Large intestine (tissue), 3 donors: ENCODE results near the gene TUBA3E. TPM values are rescaled to one million over a fixed set of nuclear protein-coding genes. Genes with fewer than 3 reads are reported as not detected.
A peak's percentile ranks its signal among the peaks of the same experiment; 100 is the strongest.
"Not testable (repeated sequence)": the region's sequence is repeated elsewhere in the genome, so short reads cannot be mapped to it uniquely, and the experiment has no call there.

ENCODE experiments used
- DNase-seq, 2 donors: peaks; one replicate each; pipeline versions ENCODE4 v3.0.0 to v3.0.0-alpha.2; 2013
- H3K27ac ChIP-seq: one replicate; pipeline ENCODE4 v1.5.1; 2013; ENCODE audit warnings: low read length
- H3K27me3 ChIP-seq: 2 replicates; pipeline ENCODE4 v1.6.1; 2013; ENCODE audit warnings: low read length; ENCODE audit not compliant: control insufficient read depth, insufficient read depth
- H3K36me3 ChIP-seq: 2 replicates; pipeline ENCODE4 v1.6.1; 2013; ENCODE audit warnings: low read length; ENCODE audit not compliant: control insufficient read depth, insufficient read depth
- H3K4me1 ChIP-seq: one replicate; pipeline ENCODE4 v1.6.1; 2013; ENCODE audit warnings: low read length; ENCODE audit not compliant: control insufficient read depth, insufficient read depth
- H3K4me3 ChIP-seq: one replicate; pipeline ENCODE4 v1.5.1; 2013; ENCODE audit warnings: low read length
- H3K9me3 ChIP-seq: one replicate; pipeline ENCODE4 v1.6.1; 2013; ENCODE audit warnings: mild to moderate bottlenecking, low read depth, low read length, moderate library complexity; ENCODE audit not compliant: control insufficient read depth
- WGBS: methylation state at CpG from one replicate; pipeline ENCODE4 v1.1.5; 2013; ENCODE audit warnings: low lambda C conversion rate; ENCODE audit not compliant: insufficient coverage; 5-methylcytosine and 5-hydroxymethylcytosine counted together
- polyA plus RNA-seq: library from polyadenylated mRNA; unstranded; fragments of 120-200 nt; gene quantifications from one replicate; pipeline ENCODE4 v1.2.1, GENCODE V29; 2013

The TUBA3E gene
- polyA plus RNA-seq, 1 donor = 0.09 TPM

- not testable (repeated sequence) for H3K4me1 ChIP-seq, DNase-seq, H3K36me3 ChIP-seq, H3K4me3 ChIP-seq, H3K27me3 ChIP-seq, H3K9me3 ChIP-seq, H3K27ac ChIP-seq
- WGBS = no CpG with 5 or more reads among the region's 3 CpGs
Measured at GRCh38 chr2:130192451-130192850, 5.8 kb downstream of the TUBA3E start.

GRCh38 chr2:130191319-130191718 lies 6.9 kb downstream of the TUBA3E start:
- DNase-seq, H3K36me3 ChIP-seq, H3K27me3 ChIP-seq, H3K4me3 ChIP-seq, H3K4me1 ChIP-seq, H3K27ac ChIP-seq, H3K9me3 ChIP-seq: not testable (repeated sequence)
- no CpG with 5 or more reads among the region's 6 CpGs for WGBS

GRCh38 chr2:130190237-130190636 lies 8.0 kb downstream of the TUBA3E start:
- no peak for DNase-seq
- H3K4me1 ChIP-seq = no peaks in the 10 kb centered on the region

GRCh38 chr2:130188958-130189357 lies 9.3 kb downstream of the TUBA3E start:
- H3K27me3 ChIP-seq, H3K27ac ChIP-seq, H3K36me3 ChIP-seq, H3K4me3 ChIP-seq, H3K9me3 ChIP-seq, DNase-seq, H3K4me1 ChIP-seq: not testable (repeated sequence)
- WGBS = no CpG with 5 or more reads among the region's 4 CpGs

More at GRCh38 chr2:130190237-130190636, 8.0 kb downstream of the TUBA3E start:
- no peaks in the 10 kb centered on the region for H3K9me3 ChIP-seq
- no peak overlapping the region for H3K4me3 ChIP-seq
- no CpG with 5 or more reads among the region's 15 CpGs for WGBS
- H3K27ac ChIP-seq = no peak overlapping the region
- no peaks in the 10 kb centered on the region for H3K27me3 ChIP-seq
- no peaks in the 10 kb centered on the region for H3K36me3 ChIP-seq

GRCh38 chr2:130187859-130188792 lies 10.1 kb downstream of the TUBA3E start:
- DNase-seq, H3K27me3 ChIP-seq, H3K4me3 ChIP-seq, H3K9me3 ChIP-seq, H3K27ac ChIP-seq, H3K36me3 ChIP-seq: not testable (repeated sequence)
- H3K4me1 ChIP-seq = peaks cover 12% of the 10 kb centered on the region
- WGBS = 80% methylated on average over 1 of the region's 17 CpGs

GRCh38 chr2:130187268-130187667 lies 11.0 kb downstream of the TUBA3E start:
- H3K4me1 ChIP-seq = peaks cover 14% of the 10 kb centered on the region
- no peak overlapping the region for H3K27ac ChIP-seq
- H3K9me3 ChIP-seq = no peaks in the 10 kb centered on the region
- no peak for DNase-seq
- no peaks in the 10 kb centered on the region for H3K27me3 ChIP-seq
- peaks cover 2% of the 10 kb centered on the region for H3K36me3 ChIP-seq
- H3K4me3 ChIP-seq = no peak overlapping the region
- WGBS = no CpG with 5 or more reads among the region's 8 CpGs

- WGBS = no CpG with 5 or more reads among the region's 5 CpGs
- no peak overlapping the region for H3K4me3 ChIP-seq
- H3K9me3 ChIP-seq = no peaks in the 10 kb centered on the region
- H3K27me3 ChIP-seq = no peaks in the 10 kb centered on the region
- H3K27ac ChIP-seq = no peak overlapping the region
- H3K4me1 ChIP-seq = peaks cover 14% of the 10 kb centered on the region
- peaks cover 2% of the 10 kb centered on the region for H3K36me3 ChIP-seq
- DNase-seq = no peak
Measured at GRCh38 chr2:130186391-130186790, 11.8 kb downstream of the TUBA3E start.

GRCh38 chr2:130185896-130186295 lies 12.3 kb downstream of the TUBA3E start:
- Histone ChIP-seq H3K36me3 (peaks cover 2% of the 10 kb centered on the region), H3K4me3 (no peak overlapping the region), H3K27ac (no peak overlapping the region), H3K27me3 (no peaks in the 10 kb centered on the region), H3K9me3 (no peaks in the 10 kb centered on the region), H3K4me1 (peaks cover 14% of the 10 kb centered on the region)
- WGBS = no CpG with 5 or more reads among the region's 4 CpGs
- DNase-seq = no peak

GRCh38 chr2:130185436-130185835 lies 12.8 kb downstream of the TUBA3E start:
- Histone ChIP-seq H3K4me1 (peaks cover 15% of the 10 kb centered on the region), H3K36me3 (peaks cover 2% of the 10 kb centered on the region), H3K9me3 (no peaks in the 10 kb centered on the region), H3K27me3 (no peaks in the 10 kb centered on the region), H3K4me3 (no peak overlapping the region), H3K27ac (no peak overlapping the region)
- no peak for DNase-seq
- no CpG with 5 or more reads among the region's 10 CpGs for WGBS

- peaks cover 3% of the 10 kb centered on the region for H3K36me3 ChIP-seq
- no peaks in the 10 kb centered on the region for H3K27me3 ChIP-seq
- H3K9me3 ChIP-seq = no peaks in the 10 kb centered on the region
- H3K27ac ChIP-seq = peak overlapping the region; percentile 38
- H3K4me1 ChIP-seq = peaks cover 20% of the 10 kb centered on the region
- peak in 1 of 2 donors; percentile 46 for DNase-seq
- H3K4me3 ChIP-seq = peak overlapping the region; percentile 36
- no CpG with 5 or more reads among the region's 26 CpGs for WGBS
Measured at GRCh38 chr2:130183512-130184373, 14.5 kb downstream of the TUBA3E start.
